NCI-H1417 (cell line): ENCODE measurements around the gene SH3PXD2A.
"Not testable (repeated sequence)": the region's sequence is repeated elsewhere in the genome, so short reads cannot be mapped to it uniquely, and the experiment has no call there.

Experiments used
- DNase-seq, 3 experiments: peaks; one replicate each; lab custom pipeline; 2025; lab: John Stamatoyannopoulos, UW

The SH3PXD2A gene

GRCh38 chr10:103666087-103666761, 189.2 kb downstream of the SH3PXD2A start:
- no peak for DNase-seq

- no peak for DNase-seq
Observed at GRCh38 chr10:103665162-103665889, 190.1 kb downstream of the SH3PXD2A start.

GRCh38 chr10:103663802-103664201, 191.6 kb downstream of the SH3PXD2A start:
- peak in 2 of 3 experiments; percentile 49 for DNase-seq

GRCh38 chr10:103663236-103663635, 192.1 kb downstream of the SH3PXD2A start:
- no peak for DNase-seq

GRCh38 chr10:103662704-103663103, 192.7 kb downstream of the SH3PXD2A start:
- not testable (repeated sequence) for DNase-seq

- DNase-seq, result peak; percentile 73 to 86 (median 79)
Observed at GRCh38 chr10:103661198-103661950, 194.0 kb downstream of the SH3PXD2A start.

GRCh38 chr10:103660364-103661197, 194.8 kb downstream of the SH3PXD2A start:
- DNase-seq, result peak in 2 of 3 experiments; percentile 71

GRCh38 chr10:103659674-103660363, 195.6 kb downstream of the SH3PXD2A start:
- DNase-seq, result peak in 2 of 3 experiments; percentile 4 to 75

- DNase-seq, result no peak
Observed at GRCh38 chr10:103658049-103658577, 197.3 kb downstream of the SH3PXD2A start.

- no peak for DNase-seq
Observed at GRCh38 chr10:103657061-103657591, 198.2 kb downstream of the SH3PXD2A start.

GRCh38 chr10:103654925-103655324, 200.5 kb downstream of the SH3PXD2A start:
- no peak for DNase-seq

- DNase-seq, result peak; percentile 38 to 92 (median 83)
Observed at GRCh38 chr10:103653581-103654037, 201.8 kb downstream of the SH3PXD2A start.

GRCh38 chr10:103652599-103653281, 202.6 kb downstream of the SH3PXD2A start:
- peak in 2 of 3 experiments; percentile 34 to 52 for DNase-seq

GRCh38 chr10:103651783-103652476, 203.4 kb downstream of the SH3PXD2A start:
- DNase-seq, result no peak

GRCh38 chr10:103651333-103651732, 204.0 kb downstream of the SH3PXD2A start:
- no peak for DNase-seq

GRCh38 chr10:103649654-103650423, 205.5 kb downstream of the SH3PXD2A start:
- DNase-seq, result peak; percentile 41 to 66 (median 64)

- no peak for DNase-seq
Observed at GRCh38 chr10:103648636-103649532, 206.5 kb downstream of the SH3PXD2A start.
